Anterior cingulate cortex (tissue), 58 donors: ENCODE results near the gene HOXD10.

ENCODE experiments used
- DNase-seq, 58 donors: peaks; one replicate each; lab custom pipeline; 2025; lab: John Stamatoyannopoulos, UW

The HOXD10 gene

DNA sequence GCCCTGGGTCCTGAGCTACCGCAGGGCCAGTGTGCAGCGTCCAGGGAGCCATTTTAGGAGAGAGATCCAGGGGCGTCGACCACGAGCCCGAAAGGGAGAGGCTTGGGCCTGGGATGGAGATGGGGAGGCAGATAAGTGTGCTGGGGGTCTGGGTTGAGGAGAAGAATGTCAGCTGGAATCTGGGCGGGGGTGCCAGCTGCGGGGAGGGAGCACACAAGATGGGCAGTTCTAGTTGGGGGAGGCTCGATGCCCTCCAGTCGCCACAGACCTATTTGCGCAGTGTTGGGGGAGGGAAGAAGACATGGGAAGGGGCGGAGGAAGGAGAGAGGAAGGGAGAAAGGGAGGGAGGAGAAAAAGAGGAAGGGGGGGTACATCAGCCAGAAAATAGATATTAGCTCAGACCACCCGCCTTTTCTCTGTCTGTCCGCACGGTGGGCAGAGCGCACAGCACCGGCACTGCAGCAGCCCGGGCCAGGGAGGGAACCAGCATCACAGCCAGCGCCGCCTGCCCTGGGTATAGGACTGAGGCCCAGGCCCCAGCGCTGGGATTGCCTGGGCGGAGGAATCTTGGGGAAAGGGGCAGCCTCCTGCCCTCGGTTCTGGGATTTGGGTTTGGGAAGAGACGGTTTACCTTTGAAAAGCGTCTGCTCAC, 11.4 kb upstream of the HOXD10 start:
- no peak for DNase-seq

DNA sequence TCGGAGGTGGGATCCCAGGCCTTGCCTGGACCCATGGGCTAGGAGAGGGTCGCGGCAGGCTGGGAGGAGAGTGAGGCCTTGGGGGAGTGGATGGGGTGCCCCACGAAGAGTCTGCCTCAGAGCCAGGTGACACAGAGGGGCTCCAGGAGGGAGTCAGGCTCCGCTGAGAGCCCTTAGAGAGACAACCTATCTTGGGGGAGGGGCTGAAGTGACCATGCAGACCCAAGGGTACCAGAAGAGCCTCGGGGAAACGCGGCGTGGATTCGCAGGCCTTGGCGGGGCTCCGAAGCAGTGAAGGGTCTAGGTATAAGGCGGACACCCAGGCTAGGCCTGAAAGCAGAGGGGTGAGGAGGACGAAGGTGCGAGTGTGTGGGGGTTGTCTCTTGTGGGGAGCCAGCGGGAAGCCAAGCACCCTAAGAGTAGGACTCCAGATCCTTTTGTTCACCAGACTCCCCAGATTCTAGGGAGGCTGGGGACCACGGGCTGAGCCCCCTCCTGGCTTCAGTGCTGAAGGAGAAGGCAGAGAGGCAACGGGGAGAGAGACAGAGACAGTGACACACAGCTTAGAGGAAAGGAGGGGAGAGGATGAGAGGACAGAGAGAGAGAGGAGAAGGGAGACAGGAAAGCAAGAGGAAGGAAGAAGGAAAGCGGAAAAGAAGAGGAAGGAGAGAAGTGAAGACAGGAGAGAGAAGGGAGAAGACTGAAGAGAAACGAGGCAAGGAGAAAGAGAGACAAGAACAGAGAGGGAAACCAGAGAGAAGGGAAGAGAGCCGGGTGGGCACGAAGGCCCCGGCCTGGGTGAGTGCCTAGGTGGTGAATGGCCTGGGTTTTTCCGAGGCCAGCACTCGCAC, 10.6 kb upstream of the HOXD10 start:
- DNase-seq = no peak

DNA sequence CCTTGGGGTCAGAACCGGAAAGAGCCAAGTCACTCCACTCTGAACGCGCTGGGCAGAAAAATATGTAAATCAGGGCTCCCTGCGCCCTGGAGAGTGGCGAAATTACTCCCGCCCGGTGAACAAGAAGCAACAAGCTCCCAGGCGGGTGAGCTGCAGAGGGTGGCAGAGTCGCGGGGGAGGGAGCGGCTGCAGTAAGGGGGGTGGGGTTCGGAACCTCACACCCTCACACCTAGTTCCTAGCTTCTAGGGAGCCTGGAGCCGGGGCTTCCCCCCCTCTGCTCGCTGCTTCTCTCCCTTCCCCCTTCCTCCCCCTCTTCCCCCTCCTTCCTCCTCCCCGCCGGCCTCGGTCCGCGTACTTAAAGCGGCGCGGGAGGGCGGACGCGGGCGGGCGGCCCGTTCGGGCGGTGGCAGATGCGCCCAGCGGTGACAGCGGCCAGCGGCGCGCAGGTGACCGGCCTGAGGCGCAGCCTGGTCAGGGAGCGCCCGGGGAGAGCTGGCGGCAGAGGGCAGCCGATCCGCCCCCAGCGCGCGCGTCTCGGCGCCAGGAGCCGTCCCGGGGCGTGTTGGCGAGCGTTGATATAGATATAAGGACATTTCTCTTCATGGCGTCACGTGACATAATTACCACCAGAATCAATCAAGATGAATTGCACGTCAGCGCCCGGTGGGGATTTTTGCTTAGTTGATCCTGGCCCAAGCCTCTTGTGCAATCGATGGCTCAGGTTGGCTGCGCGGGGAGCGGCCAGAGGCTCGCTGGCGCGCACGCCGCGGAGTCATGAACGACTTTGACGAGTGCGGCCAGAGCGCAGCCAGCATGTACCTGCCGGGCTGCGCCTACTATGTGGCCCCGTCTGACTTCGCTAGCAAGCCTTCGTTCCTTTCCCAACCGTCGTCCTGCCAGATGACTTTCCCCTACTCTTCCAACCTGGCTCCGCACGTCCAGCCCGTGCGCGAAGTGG, 9.7 kb upstream of the HOXD10 start, which contains the start of gene HOXD11:
Gene HOXD11, plus strand, starts transcription at position 700 of the 959 bp plus-strand sequence. Its CDS starts 76 bp downstream, at position 776.
- DNase-seq = no peak

DNA sequence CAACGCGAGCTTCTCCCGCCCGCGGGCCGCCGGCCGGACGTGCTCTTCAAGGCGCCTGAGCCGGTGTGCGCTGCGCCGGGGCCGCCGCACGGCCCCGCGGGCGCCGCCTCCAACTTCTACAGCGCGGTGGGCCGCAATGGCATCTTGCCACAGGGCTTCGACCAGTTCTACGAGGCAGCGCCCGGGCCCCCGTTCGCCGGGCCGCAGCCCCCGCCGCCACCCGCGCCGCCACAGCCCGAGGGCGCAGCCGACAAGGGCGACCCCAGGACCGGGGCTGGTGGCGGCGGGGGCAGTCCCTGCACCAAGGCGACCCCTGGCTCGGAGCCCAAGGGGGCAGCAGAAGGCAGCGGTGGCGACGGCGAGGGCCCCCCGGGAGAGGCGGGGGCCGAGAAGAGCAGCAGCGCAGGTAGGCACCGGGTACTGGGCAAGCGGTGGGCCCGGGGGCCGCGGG, 8.8 kb upstream of the HOXD10 start:
- DNase-seq = no peak

DNA sequence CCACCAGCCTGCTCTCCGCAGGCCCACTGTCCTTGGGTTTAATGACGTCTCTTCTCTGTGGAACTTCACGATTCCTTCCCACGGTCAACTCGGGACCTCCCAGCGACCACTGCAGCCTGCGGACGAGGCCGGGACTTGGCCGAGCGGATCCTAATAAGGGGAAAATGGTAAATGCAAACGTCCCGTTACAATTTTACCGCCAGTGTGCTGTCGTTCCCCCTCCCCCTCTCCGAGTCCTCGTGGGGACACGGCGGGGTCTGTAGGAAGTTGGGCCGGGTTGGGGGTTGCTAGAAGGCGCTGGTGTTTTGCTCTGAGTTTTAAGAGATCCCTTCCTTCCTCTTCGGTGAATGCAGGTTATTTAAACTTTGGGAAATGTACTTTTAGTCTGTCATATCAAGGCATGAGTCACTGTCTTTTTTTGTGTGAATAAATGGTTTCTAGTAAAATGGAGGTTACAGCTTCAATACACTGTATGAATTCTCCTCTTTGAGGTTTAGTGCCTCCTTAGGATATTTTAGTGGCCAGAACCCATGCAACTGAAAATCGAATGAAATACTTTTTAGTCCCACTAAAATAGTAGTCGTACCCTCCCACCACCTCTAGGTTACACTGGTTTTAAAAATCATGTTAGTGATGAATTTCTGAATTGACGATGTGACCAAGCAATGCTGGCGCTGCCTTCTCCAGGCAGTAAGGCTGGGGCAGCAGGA, 7.2 kb upstream of the HOXD10 start:
- no peak for DNase-seq

DNA sequence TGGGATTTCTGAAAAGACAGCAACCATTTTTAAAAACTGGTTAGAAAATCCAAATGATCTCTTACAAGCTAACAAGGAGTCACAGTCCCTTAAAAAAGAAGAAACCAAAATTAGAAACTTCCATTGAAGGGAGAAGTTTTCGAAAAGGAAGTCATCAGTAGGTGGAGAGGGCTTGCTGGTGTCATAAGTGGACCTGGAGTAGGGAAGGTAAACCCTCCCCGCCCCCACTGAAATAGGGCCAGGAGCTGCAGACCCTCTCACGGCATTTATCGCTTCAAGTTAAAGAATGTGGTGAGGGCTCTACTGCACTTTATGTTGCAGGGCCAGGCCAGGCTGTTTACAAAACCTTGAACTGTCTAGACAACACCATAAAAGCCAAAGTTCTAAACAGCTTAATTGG, 6.6 kb upstream of the HOXD10 start:
- DNase-seq = no peak

DNA sequence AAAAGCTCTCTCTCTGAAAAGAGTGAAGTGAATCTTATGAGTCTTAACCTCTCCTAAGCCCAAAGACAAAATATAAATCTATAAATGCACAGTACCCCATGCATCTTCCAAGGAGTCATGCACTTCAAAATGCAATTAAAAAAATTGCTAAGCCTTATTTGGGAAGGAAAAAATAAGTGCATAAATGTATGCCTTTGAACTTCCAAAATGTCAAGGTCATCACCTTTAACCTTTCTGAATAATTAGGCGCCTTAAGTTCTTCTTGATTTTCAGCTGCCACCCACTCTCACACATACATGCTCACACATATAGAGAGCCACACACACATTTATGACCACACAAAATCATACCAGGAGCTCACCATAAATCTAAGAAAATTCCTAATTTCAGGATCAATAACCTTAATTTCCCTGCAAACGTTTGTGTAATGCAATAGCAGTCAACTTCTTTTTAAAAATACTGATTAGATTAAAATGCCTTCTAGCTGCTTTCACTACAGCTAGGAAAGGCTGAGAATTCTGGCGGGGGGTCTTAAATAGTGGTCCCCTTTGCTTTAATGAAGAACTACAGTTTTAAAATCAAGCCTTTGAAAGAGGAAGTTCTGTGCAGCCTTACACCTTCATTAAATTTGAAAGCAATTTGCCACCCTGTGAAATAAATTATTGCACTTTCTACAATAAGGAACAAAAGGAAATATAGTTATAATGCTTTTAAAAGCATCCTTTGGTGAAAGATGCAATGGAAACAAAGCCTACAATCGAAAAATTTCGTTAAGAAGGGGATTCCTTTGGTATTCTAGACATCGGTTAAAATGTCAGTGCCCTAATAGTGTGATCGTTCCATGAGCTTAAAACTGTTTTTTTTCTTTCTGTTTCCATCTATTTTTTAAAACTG, 5.9 kb upstream of the HOXD10 start:
- no peak for DNase-seq

DNA sequence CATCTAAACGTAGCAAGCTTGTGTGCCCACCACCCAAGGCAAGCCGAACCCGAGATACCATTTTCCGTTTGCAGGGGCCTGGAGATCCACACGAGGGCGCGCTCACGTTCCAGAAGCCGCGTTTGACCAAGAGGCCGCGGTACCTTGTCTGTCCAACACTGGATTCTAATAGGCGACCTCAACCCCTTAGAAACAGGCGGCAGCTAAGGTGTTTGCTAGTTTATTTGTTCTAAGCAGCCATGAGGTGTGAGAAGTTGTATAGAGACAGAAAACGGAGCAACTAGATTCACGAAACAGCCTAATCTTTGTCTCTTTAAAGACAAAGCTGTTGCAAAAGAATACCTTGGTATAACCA, 5.3 kb upstream of the HOXD10 start:
- no peak for DNase-seq

DNA sequence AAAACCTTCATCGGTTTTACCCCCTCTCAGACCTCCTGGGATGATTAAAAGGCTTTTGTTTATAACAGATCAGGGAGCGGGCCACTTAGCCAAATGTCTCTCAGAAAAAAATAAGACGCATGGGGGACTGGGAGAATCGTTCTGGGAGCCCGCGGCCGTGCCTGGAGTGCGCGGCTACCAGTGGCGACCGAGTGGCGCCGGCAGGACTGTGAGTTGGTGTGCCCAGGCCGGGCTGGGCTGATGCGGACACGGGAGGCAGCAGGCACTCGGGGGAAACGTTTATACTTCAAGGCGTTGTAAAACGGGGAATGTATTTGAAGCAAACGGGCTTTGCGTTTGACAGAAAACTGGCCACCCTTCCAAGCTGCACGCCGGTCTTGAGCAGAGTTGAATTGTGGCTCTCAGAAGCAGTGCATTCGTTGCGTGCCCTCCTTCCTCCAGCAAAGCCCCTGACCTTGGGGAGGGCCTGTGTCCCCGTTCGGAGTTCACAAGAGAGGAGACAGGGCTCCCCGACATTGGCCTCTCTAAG, 4.7 kb upstream of the HOXD10 start:
- no peak for DNase-seq

DNA sequence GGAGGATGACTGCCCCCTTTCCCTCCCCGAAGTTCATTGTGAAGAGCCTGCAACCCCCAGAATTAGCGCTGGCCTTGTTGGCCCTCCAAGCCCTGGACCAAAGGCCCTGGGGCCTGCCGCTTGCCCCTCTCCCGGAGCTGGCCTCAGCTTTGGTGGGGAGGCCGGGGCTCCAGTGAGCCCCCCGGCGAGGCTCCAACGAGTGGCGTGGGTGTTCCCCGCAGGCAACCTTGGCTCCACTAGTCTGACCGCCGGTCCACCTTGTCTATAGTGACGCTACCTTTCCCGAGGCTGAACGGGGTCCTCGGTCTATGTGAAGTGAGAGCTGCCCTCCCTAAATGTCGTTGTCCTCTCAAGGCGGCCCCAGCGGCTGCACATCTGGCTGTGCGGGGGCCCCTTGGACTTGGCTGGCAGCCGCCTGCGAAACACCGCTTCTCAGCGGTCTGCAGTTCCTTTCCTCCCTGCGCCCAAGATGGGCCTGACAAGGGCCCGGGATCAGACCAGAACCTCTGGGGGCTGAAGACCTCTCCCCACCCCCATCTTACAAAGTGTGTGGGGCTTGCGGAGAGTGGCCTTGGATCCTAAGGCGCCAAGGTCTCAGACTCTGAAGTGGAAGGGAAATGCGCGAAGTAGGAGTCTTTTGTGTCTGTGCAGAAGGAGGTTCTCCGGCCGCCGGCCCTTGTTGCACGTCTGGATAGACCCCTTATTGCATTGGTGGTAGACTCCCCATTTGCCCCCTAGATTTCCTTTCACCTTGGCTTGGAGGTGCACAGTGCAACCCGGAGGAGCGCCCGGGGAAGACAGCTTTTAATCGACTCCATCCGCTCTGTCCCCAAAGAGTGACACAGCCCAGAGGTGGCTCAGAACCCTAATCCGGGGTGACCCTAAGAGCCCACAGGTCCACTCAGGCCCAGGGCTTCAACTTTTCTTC, 3.9 kb upstream of the HOXD10 start:
- no peak for DNase-seq

DNA sequence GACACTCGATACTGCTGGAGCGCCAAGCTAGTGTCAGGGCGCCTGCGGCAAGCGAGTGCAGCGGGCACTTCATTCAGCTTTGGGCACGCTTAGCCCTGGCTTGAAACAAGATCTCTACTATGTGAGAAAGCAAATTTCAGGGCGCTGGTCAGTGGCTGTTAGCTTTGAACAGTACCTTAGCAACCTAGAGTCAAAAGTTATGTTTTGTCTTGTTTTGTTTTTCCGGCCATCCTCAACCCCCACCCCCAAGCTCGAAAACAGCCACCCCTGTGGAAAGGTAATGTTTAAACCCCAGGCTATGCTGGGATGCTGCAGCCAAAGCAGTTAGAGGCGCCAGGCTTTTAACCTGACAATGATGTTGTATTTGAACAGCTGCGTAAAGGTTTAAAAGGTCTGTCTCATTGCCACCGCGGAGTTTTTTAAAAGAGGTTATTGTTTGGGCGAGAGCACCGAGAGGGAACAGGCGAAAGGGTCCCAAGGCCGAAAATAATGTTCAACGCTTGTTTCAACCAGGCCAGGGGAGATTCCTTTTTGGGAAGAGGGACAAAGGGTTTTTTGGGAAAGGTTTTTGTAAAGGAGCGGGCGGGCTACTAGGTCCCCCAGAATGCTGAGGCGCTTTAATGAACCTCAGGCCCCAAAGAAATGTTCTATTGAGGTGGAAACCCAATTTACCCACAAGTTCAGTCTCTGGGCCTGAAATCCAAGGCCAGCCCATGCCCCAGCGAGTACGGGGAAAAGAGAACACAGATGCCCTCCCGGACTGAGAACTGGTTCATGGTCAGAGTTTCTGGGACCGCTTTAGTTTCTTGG, 2.3 kb upstream of the HOXD10 start:
- no peak for DNase-seq

DNA sequence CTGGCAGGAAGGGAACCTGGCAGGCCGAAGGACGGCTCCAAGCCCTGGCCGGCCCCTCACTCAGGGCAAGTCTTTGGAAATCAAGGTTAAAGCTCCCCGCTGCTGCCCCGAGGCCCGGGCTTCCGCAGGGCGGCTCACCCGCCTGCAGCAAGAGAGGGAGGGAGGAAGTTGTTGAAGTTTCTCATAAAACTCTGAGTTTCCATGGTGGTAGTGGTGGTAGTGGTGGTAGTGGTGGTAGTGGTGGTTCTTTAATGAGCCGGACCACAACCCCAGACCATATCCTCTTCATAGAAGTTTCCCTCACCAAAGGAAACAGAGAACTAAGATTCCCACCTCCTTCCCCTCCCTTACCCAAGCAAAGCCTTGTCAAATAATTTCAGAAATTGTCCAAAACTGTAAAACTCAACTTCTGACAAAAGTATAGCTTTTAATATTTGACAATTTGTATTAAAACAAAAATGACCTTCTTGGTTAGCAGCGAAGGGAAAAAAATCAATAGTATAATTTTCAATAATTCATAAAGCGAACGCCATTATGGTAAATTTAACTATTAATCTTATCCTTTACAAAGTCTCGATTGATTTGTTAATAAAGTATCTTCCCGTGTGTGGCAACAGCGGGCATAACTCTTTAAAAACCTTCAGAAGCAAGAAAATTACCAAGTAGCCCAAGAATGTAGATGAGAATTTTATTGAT, 1.5 kb upstream of the HOXD10 start:
- no peak for DNase-seq

DNA sequence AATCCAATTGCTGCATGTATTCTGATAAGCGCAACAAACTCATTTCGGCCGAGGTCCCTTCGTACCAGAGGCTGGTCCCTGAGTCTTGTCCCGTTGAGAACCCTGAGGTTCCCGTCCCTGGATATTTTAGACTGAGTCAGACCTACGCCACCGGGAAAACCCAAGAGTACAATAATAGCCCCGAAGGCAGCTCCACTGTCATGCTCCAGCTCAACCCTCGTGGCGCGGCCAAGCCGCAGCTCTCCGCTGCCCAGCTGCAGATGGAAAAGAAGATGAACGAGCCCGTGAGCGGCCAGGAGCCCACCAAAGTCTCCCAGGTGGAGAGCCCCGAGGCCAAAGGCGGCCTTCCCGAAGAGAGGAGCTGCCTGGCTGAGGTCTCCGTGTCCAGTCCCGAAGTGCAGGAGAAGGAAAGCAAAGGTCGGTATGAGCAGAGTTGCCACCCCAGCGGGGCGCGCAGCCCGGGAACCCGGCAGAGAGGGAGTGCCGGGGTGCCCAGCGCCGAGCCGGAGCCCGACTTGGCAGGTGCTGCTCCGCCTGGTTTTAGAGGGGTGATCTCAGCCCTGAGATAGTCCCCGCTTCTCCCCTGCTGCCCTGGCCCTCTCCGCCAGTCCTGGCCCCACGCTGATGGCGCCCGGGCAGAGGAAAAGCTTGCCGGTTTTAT, 714 bp downstream of the HOXD10 start:
- no peak for DNase-seq

DNA sequence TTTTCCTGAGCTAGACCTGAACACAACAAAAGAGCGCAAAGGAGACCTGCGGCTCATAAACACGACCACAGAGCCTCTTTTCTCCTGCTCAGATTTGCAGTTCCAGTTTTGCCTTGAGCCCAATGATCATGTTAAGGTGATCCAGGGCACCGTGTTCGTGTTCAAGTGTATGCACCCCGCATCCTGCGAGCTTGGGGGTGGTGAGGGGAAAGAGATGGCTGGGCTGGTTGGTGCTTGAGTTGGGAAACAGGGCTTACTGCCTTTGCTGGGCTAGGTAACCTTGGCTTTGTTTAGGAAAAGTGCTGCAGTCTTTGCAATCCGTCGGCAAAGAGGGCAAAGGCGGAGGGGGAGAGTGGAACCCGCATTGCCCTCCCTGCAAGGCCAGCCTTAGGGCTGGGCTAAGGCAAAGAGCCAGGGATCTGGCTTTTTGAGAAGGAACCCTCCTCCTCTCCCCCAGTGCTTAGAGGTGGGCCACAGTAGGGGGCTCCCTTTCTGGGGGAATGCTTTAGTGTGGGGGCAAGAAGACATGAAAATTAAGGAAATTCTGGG, 1.3 kb downstream of the HOXD10 start:
- no peak for DNase-seq

DNA sequence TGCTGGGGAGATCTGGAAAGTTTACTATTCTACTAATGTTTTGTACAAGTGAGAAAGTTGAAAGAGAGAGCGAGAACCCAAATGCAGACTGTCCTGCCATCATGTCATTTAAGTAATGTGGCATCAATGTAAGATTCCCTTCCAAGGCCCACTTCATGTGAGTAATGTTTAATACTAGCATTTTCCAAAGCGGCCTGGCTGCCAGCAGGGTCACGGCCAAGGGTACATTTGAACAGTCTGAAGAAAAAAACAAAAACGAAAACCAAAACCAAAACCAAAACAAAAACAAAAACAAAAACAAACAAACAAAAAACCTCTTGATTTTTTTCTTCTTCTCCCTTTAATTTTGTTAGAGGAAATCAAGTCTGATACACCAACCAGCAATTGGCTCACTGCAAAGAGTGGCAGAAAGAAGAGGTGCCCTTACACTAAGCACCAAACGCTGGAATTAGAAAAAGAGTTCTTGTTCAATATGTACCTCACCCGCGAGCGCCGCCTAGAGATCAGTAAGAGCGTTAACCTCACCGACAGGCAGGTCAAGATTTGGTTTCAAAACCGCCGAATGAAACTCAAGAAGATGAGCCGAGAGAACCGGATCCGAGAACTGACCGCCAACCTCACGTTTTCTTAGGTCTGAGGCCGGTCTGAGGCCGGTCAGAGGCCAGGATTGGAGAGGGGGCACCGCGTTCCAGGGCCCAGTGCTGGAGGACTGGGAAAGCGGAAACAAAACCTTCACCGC, 2.2 kb downstream of the HOXD10 start:
- no peak for DNase-seq
